Choroid plexus epithelial cell (primary cell): ENCODE results near the gene STEAP1.
"Not testable (repeated sequence)": the region's sequence is repeated elsewhere in the genome, so short reads cannot be mapped to it uniquely, and the experiment has no call there.

Experiments used
- DNase-seq: peaks from one replicate; pipeline ENCODE4 v3.0.0-alpha.2; 2010; ENCODE audit warnings: low read depth
- H3K4me3 ChIP-seq: 2 replicates; pipeline ENCODE4 v1.5.1; 2011; ENCODE audit warnings: low read depth, mild to moderate bottlenecking, control low read depth, low read length, moderate library complexity
- CTCF ChIP-seq: conservative IDR thresholded peaks from 2 replicates; pipeline ENCODE4 v1.5.1; 2011; ENCODE audit warnings: low read depth, mild to moderate bottlenecking, control low read depth, inconsistent platforms, low read length, moderate library complexity

The STEAP1 gene

DNA sequence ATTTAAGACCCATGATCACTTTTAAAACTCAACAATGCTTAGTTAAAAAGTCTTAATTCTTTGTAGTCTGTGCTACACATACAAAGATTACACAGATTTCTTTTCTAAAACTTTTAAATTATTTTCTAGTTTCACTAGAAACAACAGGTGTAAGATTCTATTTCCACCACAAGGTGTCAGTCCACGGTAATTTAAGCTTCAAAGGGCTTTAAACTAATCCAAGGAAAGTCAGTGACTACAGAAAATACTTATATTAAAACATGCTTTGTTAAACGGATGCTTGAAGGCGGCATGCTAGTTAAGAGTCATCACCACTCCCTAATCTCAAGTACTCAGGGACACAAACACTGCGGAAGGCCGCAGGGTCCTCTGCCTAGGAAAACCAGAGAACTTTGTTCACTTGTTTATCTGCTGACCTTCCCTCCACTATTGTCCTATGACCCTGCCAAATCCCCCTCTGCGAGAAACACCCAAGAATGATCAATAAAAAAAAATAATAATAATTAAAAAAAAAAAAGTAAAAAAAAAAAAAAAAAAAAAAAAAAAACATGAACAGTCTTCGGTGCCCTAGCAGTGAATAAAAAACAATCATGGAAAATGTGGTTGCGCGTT is 1.5 kb upstream of the STEAP1 start:
- peak; percentile 86 for DNase-seq
- not testable (repeated sequence) for H3K4me3 ChIP-seq
- TF ChIP-seq CTCF, result peak; percentile 42

DNA sequence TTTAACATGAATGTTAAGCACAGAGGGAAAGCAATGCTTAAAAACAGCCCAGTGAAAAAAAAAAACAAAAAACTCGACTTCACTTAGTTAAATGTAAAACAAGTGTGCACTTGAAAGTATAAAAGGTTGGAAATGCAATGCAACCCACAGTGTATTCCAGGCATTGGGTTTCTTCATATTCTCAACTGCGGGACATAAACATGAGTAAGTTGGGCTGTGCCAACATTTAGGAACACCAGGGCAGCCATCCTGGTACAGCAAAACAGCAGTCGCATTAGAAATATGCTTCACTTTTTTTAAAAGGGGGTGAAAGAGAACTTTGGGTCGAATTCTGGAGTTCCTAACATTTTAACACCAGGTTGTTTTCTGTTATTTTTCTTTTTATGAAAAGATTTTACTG is 937 bp downstream of the STEAP1 start:
- TF ChIP-seq CTCF, result no peak

GRCh38 chr7:90157331-90157730 is 3.1 kb downstream of the STEAP1 start:
- not testable (repeated sequence) for DNase-seq, H3K4me3 ChIP-seq

More for the DNA sequence above, 937 bp downstream of the STEAP1 start:
- DNase-seq, result no peak
- no peak overlapping the region for H3K4me3 ChIP-seq

DNA sequence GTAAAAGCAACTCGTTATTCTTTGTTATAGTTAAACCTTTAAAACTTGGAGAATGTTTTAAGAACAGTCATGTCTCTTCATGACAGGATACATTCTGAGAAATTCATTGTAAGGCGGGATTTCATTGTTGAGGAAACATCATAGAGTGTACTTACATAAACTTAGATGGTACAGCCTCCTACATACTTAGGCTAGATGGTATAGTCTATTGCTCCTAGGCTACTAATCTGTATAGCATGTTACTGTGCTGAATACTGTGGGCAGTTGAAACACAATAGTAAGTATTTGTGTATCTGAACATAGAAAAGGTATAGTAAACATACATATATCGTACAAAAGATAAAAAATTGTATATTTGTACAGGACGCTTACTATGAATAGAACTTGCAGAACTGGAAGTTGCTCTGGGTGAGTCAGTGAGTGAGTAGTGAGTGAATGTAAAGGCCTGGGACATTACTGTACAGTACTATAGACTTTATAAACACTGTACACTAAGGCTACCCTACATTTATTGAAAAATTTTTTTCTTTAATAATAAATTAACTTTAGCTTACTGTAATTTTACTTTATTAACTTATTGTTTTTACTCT is 3.6 kb downstream of the STEAP1 start:
- DNase-seq, H3K4me3 ChIP-seq: not testable (repeated sequence)

- no peak for DNase-seq
- H3K4me3 ChIP-seq, result no peak overlapping the region
- no peak for TF ChIP-seq CTCF
Measured at GRCh38 chr7:90163534-90163933, 9.3 kb downstream of the STEAP1 start.

GRCh38 chr7:90165724-90166123 is 11.5 kb downstream of the STEAP1 start:
- H3K4me3 ChIP-seq, result no peak overlapping the region
- no peak for DNase-seq
- no peak for TF ChIP-seq CTCF

- TF ChIP-seq CTCF, result no peak
- no peak for DNase-seq
Measured at GRCh38 chr7:90166153-90166552, 11.9 kb downstream of the STEAP1 start.

GRCh38 chr7:90167361-90167760 is 13.1 kb downstream of the STEAP1 start:
- no peak overlapping the region for H3K4me3 ChIP-seq
- DNase-seq, result no peak
- no peak for TF ChIP-seq CTCF

More at GRCh38 chr7:90166153-90166552, 11.9 kb downstream of the STEAP1 start:
- no peak overlapping the region for H3K4me3 ChIP-seq
